NCI-H187 (cell line): ENCODE results near the gene BMP3.
"Not testable (repeated sequence)": the region's sequence is repeated elsewhere in the genome, so short reads cannot be mapped to it uniquely, and the experiment has no call there.

Source experiments
- DNase-seq, 2 experiments: peaks; one replicate each; lab custom pipeline; 2025; lab: John Stamatoyannopoulos, UW

Gene BMP3, protein sequence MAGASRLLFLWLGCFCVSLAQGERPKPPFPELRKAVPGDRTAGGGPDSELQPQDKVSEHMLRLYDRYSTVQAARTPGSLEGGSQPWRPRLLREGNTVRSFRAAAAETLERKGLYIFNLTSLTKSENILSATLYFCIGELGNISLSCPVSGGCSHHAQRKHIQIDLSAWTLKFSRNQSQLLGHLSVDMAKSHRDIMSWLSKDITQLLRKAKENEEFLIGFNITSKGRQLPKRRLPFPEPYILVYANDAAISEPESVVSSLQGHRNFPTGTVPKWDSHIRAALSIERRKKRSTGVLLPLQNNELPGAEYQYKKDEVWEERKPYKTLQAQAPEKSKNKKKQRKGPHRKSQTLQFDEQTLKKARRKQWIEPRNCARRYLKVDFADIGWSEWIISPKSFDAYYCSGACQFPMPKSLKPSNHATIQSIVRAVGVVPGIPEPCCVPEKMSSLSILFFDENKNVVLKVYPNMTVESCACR

DNA sequence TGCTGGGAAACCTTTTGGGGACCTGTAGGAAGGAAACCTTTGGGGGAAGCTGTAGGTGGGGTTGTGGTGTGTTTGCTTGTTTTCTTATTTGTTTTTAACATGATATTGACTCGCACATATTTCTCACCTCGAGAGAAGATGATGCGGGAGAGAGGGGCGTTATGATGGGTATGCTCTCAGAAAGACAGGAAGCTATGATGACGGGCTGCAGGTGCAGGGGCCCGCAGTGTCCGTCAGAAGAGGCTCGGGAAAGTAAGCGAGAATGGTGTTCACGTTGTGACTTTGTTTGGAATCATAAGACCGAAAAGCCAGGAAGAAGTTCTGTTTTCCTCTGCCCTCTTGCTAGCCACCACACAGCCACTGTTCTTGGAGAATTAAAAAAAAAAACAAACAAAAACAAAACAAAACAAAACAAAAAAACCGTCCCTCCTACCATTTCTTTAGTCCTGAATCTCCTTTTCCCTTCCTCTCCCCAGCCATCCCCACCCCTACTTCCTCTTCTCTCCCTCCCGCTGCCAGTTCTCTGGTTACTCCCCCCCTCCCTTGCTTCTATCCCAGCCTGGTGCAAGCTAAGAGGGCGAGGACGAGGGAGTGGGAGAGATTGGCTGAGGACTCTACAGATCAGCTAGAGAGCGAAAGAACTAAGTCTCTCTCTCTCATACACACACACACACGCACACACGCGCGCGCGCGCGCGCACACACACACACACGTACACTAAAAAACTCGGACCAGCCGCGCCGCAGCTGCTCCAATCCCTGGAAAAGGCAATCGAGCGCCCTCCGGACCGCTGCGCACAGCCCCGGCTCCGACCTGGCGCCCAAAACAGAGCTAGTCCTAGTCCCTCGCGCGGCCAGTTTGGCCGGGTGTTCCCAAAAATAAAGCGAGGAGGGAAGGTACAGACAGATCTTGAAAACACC, at the start of gene BMP3:
Gene BMP3 (plus strand): TSS at position 648 of the 920 bp plus-strand sequence. CDS start 577 bp downstream, outside the sequence.
- peak; percentile 81 to 94 for DNase-seq

DNA sequence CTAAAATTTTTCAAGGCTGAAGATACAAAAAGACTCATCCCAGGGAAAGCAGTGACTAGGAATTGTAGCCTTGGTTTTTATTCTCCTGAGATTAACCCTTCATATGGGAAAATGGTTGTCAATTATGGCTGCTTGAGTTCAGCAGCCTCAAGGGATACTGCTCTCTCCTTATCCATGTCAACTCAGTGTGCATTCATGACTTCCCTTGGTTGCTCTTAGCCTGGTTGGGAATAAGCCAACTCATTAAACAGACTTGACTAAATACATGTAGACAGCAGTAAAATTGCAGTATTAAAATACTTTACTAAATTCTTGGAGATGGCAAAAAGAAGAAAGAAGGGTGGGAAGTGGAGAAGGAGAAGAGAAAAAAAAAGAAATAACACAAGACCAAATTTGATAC, 44.5 kb upstream of the BMP3 start:
- DNase-seq: no peak

DNA sequence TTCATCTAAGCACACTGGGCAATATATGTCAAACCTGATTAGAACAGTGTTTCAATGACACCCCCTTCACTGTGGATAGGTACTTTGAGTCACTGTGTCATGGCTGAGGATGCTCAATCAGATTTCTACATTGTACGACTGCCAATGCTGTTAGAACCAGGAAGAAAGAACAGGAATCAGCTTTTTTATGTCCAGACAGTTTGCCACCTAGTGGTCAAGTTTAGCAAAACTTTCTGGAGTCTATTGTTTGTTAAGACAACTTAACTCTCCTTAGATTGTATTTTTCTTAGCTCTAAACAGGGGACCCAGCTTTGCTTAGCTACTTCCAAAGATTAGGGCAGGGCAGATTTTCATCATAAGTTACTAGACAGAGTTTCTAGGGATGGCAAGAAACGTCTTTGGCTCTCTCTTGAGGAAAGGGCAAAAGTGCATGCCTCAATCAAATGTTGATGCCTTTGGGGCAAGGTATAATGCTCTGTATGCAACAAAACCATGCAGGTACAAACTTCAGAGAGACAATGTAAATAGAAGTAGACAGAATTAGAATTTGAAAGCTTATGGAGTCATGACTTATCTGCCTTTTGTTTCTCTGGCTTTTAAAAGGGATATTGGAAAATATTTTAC, 40.5 kb upstream of the BMP3 start:
- DNase-seq: peak; percentile 37 to 71

DNA sequence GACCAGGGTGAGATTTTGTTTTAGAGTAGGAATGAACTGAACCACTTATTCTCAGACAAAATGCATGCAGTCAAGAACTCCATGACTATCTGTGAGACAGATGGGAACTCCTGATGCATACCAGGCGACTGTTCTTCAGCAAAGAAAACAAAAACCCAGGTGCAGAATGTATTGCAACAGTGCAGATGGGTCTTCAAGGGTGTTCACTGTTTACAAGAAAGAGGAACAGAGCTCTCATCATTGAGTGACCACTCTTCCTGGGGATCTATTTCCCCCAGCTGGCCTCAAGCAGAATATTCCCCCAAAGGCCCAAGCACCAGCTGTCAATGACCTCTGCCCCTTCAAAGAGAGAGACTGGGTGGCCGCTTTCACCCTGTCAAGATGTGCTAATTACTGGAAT, 39.7 kb upstream of the BMP3 start:
- no peak for DNase-seq

DNA sequence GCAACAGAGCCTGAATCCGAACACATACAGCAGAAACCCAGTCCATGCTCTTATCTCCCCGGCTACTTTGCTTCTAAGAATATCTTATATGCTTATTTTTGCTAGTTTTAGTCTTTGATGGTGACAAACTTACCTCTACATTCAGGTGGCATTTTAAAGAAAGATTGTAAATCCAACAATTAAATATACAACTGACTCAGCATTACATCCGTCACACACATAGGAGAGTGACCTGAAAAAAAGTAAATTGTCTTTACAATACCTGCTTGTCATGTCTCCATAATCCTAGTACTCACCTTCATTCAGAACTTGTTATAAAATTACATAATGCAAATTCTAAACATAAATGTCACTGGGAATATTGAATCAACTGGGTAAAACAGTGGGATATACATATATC, 30.6 kb upstream of the BMP3 start:
- no peak for DNase-seq

DNA sequence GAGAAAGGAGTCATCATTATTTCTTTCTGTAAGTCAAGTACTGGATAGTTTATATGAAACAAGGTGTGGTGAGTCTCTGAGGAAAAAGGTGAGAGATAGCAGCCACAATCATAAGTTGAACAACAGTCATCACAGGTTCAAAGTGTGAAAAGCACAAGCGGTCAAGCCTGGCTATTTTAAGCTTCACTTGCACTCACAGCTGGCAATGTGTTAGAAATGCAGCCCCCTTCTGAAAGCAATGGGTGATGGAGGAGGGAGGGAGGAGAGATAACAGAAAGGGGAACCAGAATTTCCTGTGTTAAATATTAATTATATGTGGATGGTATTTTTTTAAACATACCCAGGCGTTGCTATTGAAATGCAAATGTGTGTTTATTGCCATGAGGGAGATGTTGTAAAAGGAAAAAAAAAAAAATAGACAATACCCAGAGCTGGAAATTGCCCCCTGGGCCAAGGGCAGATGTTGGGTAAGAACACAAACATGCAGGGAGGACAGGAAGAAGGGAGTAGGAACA, 26.9 kb upstream of the BMP3 start:
- no peak for DNase-seq

DNA sequence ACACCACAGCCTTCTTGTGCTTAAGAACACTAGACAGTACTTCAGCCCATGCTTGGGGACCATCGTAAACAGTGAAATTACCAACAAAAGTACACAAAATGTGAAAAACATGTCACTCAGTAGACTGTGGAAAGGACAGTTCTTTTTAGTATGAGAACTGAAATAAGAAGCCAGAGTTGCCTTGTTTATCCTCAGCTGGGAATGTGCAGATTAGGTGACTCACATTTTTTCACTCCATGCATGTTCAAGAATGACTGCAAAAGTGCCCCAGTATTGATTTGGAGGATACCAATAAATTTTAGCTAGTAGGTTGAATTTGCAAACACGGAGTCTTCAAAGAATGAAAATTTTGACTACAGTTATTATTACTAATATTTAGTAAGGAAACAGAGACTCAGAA, 23.1 kb upstream of the BMP3 start:
- no peak for DNase-seq

DNA sequence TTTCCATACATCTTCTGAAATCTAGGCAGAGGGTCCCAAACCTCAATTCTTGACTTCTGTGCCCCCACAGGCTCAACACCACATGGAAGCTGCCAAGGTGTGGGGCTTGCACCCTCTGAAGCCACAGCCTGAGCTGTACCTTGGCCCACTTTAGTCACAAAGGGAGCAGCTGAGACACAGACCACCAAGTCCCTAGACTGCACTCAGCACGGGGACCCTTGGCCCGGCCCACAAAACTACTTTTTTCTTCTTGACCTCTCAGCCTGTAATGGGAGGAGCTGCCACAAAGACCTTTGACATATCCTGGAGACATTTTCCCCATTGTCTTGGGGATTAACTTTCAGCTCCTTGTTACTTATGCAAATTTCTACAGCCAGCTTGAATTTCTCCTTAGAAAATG, 13.9 kb upstream of the BMP3 start:
- not testable (repeated sequence) for DNase-seq

DNA sequence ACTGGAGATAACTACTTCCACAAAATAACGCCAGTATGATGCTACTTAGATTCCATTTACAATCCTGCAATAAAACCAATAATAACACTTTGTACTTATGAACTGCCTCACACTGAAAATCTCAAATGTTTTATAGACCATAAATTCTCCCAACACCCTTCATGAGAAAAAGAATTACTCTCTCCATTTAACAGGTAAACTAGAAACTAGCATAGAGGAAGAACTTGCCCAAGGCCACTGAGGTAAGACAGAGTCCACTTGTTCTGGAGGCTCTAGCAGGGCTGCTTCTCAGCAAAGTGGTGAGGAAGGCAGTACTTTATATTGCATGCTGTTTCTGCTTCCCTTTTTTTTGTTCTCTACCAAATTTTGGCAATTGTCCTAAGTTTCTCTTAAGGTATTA, 11.5 kb upstream of the BMP3 start:
- no peak for DNase-seq

DNA sequence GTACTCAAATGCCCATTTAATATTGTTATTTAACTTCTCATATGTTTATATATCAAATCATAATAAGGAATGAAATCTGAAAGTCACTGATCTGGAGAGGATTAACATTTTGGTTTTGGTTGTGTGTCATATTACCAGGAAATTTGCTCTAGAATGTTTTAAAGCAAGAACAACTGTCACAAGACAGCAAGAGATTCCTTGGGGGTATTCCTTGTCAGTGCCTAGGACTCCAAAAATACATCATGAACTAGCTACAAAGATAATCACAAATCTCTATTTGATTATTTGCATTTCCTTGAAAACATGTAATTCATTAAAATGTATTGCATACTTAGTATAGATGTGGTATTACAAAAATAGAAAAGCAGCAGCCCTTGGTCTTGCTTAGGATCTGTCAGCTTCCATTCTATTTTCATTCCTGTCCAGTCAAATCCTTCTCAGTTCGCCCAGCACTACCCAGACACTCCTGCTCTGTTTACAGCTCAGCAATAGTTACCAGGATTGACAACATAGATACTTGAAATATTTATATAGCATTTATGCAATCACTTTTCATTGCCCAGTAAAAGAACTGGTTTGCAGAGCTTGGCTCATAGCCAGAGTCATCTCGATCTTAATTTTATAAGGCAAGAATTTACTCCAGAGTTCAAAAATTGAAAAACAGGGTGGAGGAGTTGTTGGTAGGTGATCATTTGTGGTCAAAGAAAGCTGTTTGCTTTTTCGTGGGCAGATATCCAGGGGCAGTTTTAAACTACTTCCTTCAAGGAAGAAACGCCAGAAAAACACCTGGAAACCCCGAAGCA, 9.2 kb upstream of the BMP3 start:
- DNase-seq: no peak

DNA sequence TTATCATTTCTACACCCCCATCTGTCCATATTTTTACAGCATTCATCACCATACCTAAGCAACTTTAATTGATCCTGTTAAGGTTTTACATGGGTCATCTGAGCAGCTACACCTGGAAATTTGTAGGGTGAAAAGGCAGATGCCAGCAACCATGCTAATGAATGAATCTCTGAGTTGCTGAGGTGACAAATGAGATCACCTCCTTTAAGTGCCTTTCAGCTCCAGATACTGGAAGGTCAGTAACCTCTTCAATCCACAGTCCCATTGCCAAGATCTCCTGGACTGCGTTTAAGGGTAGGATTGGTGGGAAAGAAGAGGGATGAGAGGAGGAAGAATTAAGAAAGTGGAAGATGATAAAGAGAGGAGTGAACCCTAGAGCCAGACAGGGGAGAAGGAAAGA, 8.5 kb upstream of the BMP3 start:
- DNase-seq: no peak

DNA sequence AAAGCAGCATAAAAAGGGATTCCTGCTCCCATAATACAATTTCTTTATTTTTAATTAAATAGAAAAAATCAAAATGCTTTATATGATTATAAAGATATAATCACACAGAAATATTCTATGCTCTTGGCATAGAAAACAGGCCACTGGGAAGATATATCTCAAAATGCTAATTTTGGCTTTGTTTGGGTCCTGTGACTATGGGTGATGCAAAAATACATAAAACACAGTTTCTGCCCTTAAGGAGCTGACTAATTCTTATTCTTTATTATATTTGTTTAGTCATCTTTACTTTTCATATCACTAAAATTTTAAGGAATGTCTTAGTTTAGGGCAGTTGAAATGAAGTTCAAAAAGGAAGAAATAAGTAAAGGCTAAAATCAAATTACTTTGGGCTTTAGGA, 7.0 kb upstream of the BMP3 start:
- DNase-seq: no peak

DNA sequence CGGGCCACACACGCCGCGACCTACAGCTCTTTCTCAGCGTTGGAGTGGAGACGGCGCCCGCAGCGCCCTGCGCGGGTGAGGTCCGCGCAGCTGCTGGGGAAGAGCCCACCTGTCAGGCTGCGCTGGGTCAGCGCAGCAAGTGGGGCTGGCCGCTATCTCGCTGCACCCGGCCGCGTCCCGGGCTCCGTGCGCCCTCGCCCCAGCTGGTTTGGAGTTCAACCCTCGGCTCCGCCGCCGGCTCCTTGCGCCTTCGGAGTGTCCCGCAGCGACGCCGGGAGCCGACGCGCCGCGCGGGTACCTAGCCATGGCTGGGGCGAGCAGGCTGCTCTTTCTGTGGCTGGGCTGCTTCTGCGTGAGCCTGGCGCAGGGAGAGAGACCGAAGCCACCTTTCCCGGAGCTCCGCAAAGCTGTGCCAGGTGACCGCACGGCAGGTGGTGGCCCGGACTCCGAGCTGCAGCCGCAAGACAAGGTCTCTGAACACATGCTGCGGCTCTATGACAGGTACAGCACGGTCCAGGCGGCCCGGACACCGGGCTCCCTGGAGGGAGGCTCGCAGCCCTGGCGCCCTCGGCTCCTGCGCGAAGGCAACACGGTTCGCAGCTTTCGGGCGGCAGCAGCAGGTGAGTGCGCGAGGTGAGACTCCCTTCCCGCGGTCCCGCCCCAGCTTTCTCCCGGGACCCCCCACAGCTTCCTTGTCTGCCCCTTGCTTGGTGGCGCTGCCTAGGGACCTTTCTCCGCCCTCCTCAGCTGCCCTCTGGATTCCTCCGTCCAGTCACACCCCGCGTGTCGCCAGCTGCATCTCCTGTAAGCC, 678 bp downstream of the BMP3 start:
- peak; percentile 16 to 57 for DNase-seq

DNA sequence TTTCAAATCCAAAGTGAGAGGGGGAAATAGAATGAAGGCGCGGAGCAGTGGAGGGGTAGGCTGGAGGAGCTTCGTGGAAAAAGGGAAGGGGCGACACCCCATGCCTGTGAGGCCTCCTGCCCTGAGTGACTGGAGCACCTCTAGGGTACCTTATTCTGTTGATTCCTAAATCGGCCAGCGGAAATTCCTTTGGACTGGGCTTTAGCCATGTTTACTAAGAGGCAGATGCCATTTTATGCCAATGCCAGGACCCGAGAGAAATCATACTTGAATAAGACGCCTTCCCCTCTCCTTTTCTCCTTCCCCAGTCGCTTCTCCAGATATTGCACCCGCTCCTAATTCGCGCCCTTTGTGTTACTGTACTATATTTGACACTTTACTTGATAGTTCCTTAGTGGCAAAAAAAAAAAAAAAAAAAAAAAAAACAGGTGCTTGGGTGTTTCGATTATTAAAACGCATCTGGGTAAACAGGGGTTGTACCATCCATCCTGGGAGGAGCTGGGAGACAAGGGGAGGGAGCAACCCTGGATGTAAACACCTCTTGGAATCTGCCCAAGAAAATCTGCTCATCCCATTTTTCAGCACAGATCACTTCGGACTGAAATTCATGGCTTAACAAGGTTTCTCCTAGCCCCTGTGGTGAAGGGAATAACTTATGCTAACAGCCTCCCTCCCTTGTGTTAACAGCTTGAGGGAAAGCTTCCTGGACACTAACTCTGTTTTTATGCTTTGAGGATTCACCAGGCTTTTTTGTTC, 1.5 kb downstream of the BMP3 start:
- peak; percentile 67 to 72 for DNase-seq

DNA sequence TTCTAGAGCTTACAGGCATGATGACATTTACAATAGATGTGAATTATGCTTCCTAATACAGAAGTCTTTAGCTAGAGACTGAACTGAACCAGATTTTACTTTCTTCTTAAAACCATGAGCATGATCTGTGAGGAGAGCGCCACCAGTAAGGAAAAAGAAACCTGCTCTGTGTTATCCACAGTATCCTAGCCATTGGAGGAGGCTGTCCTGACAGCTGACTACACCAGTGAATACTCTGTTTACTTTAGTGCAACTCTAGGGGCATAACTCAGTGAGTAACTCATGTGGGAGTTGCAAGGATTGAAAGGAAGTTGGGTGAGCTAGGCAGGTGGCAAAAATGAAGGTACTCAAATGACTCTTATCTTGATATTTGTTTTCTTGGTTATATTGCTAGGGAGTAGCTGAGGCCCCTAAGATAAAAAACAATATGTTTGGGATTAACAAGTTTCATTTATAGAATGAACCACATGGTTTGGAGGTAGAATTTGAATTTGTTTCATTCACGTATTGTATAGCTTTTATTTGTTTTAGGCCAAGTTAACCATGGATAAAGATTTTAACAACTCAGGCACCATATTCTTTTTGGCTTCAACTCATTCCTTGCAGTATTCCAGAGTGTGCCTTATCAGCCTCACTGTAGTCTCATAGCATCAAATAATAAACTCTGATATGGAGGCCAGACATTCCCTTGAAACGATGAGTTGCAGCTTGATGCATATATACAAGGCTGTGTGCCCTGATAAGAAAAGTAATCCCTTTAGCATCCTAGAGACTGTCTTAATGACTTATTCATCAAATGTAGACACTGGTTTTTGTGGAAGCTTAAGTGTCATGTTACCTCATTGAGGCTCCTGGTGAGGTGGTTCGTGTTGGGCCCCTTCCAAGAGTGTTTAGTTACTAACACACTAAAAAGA, 2.5 kb downstream of the BMP3 start:
- peak; percentile 57 to 62 for DNase-seq

DNA sequence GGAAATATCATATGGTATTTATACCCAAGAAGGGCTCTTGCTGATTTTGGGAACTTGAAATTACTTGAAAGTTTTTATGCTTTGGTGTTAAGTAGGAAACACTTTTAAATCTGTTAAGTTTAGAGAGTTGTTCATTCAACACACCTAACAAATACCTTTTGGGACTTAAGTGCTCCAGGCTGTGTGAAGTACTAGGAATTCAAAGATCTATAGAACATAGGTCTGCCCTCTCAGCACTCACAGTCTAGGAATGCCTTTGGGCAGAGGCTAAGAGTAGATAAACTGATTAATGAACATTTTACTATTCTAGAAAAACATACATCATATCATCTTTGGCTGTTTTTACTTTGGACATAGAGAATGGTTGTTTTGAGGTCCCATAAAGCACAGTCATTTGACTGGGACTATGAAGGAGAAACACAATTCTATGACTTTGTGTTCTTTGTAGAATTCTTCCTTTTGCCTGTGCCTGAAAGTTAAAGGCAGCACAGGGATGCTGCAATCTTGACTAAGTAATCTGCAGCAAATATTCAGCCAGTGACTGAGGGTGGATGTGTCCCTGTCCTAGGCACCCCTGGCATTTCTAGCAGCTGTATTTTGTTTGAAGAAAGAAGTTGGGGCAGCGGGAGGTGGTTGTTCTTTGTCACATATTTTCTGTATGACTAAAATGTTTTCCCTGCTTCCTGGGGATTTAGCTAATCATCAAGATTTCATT, 8.3 kb downstream of the BMP3 start:
- no peak for DNase-seq

DNA sequence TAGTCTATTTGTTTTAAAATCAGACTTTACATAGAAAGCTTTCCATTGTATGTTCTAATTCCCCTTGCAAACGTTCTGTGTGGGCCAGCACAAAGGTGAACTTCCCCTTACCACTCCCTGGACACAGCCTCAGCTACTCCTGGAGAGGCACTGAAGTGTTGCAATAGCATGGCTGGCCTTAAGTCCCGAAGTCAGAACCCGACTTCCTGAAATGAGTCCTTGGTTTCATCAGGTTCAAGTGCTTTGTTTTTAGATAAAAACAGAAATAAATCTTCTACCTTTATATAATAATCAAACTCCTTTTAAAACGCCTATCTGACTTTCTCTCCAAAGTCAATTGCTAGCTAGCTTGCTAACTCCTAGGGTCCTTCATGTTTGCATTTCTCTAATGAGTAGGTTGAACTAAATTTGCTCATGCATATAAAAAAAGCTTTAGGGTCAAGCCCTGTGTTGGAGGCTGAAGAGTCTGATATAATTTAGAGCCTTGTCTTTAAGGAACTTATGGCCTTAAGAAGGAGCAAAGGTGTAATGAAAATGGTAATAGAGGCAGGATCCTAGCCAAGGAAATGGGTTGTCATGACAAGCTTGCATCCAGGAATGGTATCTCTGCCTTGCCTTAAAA, 9.0 kb downstream of the BMP3 start:
- DNase-seq: no peak
